NCI-H1105 (cell line): ENCODE data around the gene CADPS2.

ENCODE experiments used
- DNase-seq: peaks from one replicate; lab custom pipeline; 2025; lab: John Stamatoyannopoulos, UW

The CADPS2 gene

DNA sequence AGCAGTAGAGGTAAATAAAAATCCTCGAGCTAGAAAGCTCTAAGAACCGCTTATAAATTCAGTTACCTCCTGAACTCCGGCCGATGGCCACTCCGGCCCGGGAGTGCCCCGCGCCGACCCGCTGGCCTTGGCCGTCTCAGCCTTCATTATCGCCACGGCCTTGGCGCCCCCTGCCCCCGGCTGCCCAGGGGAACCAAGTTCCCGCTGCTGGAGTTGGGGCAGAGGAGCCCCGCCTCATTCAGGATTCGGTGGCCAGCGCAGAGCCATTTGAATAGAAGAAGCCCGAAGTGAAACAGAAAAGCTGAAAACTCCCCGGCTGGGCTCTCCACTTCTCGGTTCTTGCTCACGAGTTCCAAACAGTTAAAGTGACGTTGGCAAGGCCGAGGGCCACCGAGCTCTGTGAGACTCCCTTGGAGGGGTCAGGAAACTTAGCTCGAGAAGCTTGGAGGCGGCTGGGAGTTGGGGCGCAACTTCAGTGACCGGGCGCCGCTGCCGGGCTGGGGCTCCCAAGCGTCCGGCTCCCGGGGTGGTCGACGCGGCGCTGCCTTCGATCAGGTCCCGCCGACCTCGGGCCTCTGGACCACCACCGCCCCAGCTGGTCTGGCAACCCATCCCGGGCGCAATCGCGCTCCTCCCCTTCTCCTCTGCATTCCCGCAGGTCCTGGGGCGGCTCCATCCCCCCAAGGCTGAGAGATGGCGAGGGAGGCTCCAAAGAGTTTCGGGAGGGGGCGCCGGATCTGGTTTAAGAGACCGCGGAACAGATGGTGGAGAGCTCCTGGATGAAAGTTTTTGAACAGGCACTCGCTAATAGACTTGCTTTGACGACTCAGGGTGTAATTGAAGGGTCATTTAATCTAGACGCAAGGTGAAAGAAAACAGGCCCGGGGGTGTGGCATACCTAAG lies 575.9 kb downstream of the CADPS2 start:
- DNase-seq = no peak

DNA sequence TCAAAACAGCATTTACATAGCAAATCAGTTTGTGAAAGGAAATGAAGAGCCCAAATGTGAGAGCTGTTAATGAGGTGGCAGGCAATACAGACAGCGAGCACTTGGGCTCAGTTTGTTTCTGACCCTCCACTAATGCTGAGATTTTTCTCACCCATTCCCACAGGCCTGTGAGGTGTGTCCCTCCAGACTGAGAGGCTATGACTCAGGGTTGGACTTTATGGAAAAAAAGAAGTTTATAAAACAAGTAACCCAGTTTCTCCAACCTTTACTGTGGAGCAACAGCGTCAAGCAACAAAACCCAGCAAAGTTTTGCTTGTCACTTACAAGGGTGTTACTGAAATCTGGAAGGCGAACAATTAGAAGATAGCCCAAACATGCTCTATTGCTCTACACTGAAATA lies 576.8 kb downstream of the CADPS2 start:
- no peak for DNase-seq

DNA sequence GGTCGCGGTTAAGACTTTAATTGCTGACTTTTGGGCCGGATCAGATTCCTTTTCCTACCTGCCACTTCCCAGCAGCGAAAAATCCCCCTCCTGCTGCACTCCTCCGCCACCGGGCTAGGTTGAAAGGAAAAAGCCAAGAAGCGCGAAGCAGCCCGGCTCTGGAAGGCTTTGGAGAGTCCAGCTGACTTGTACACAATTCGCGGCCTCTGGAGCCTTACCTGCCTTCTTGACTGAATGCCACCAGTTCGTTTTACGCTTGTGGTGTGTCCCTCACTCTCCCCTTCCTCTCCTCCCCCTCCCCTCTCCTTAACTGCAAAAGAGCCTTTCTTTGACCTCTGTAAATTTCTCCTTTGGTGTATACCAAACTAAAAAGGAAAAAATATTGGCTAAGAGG lies 579.0 kb downstream of the CADPS2 start:
- no peak for DNase-seq

DNA sequence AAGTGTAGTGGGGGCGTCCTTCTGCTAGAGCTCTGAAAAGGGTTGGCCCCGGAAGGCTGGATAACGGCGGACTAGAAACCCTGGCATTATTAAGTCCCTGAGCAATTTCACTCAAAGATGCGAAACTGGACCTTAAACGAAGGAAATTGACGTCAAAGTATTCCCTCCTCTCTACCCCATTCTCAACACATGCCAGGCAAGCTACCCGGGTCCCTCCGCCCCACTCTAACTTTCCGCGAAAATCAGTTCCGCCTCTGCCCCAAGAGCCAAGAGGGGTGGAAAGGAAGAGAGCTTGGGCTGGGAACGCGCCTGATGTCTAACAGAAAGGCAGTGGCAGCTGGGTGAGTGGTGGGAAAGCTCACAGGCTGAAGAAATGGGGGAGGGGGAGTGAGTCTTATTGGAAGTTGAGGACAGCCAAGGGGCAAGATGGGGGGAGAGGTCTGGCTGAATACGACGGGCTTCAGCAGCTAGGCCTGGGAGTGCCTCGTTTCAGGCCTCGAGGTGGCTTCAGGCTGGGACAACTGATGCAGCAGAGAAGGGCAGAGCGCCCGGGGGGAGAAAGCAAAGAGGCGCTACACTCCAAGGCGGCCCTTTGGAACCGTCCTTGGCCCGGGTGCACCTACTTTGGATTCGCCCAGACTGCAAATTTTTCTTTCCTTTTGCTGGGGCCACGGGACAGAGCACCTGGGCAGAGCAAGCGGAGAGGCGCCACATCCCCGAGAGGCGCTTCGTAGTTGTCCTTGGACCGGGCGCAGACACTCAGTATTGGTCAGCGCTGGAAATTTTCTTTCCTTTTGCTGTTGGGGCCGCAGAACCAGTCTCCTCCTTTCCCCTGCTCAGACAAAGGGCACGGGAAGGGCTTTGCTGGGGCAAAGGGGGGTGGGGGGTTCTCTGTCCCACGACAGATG lies 579.7 kb downstream of the CADPS2 start:
- DNase-seq = no peak

DNA sequence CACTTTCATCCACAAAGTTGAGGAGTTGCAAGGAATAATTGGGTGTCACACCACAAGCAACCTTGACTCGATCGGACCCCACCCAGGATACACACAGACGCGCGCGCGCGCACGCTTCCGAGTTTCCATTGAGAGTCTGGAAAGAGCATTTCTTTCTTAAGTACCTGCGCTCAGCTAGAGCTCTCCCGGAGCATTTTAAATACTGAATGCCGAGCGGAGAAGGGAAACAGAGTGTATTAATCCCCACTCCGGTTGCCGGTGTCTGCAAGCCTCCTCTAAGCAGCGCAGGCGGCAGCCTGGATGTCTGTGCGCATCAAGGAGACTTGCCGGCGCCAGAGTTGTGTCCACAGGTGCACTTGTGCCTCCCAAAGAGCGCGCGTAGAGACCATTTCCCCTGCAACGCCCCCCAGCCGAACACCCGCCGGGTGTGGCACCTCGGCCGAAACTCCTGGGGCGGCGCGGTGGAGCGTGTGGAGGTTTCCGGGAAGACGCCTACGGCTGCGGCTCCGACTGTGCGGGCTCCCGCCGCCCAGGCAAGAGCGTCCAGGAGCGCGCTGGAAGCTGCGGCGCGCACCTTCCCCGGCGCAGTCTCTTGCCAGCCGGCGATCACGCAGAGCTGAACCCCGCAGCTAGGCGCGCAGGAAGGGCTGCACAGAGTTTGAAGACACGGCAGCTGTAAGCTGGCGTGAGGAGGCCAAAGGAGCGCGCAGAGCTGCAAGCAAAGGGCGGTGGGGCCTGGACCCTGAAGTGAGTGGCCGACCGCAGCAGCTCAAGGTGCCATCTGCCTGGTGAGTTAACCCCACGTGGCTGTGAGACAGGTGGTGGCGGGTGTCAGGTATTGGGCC lies 580.6 kb downstream of the CADPS2 start:
- DNase-seq = peak; percentile 46

DNA sequence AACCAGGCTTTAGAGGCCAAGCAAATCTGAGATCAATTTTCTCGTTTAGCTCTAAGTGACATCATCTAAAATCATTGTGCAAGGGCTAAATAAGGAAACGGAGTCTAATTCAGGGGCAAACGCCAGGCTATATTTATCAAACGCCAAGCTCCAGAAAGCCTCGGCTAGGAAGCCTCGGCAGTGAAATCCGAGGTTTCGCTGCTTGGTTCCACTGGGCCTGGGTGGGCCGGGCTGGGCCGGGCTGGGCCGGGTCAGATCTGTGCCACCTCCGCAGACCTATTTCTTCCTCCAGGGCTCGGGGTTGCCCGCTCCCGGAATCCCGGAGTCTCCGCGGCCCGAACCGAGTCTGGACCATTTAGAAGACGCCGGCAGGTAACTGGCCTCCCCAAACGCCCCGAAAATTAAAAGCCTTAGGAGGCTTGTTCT lies 581.3 kb downstream of the CADPS2 start:
- peak; percentile 46 for DNase-seq

DNA sequence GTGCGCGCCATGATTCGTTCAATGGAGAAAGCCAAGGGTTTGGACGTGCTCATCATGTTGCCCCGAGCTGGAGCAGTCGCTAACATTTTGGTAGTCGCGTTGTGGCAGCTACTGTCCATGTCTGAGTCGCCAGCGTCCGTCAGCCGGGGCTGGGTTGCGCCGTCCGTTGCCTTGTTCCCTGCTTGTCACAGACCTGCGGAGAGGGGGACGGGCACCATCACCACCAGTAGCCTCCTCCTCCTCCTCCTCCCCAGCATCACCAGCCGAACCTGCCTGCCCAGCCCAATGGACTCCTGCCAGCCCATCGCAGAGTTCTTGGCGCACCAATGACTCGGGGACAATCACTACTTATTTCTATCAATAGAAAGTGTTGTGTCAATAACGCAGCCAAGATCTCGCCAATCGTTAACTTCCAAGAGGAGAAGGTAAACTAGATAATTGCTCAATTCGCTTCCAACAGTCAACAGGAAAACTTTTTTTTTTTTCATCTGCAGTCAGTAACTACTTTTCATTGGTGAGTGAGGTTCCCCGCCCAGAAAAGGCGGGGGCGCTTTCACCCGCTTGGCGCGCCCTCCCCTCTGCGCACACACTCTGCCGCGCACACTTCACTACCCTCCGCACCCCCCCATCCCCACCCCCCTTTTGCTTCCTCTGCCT lies 581.8 kb downstream of the CADPS2 start, which contains the start of gene FEZF1:
FEZF1 (minus strand) TSS at position 432 of the 657 bp plus-strand sequence; CDS start at position 119, 313 bp downstream.
- peak; percentile 46 for DNase-seq

DNA sequence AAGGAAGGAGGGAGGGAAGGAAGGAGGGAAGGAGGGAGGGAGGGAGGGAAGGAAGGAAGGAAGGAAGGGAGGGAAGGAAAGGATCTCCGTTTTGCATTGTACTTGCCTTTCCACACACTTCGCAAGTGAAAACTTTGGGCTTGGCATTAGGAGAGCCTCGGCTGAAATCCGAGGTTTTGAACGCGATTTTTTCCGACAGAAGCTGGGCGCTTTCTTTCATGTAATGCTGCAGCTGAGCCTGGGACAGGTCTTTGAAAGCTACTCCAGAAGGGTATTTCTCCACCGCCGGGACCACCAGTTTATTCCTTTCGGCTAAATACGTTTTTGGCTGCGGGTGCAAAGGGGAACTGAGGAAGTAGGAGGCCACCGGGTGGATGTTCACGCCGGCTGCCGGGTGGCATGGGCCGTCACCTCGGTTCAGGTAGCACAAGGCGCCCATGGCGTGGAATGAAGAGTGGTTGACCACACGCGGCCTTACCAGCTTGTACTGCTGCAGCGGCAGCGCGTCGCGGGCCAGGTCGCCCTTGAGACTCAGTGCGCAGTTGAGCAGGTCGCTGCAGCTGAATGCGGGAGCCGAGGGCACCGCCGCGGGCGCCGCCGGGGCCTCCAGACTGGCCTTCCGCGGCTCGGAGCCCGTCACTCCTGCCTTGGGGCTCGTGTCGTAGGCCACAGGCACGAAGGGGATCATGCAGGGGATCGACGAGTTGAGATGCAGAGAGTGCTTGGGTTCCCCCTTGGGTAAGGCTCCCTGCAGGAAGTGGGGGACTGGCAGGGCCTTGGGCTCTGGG lies 582.5 kb downstream of the CADPS2 start:
- DNase-seq = no peak

DNA sequence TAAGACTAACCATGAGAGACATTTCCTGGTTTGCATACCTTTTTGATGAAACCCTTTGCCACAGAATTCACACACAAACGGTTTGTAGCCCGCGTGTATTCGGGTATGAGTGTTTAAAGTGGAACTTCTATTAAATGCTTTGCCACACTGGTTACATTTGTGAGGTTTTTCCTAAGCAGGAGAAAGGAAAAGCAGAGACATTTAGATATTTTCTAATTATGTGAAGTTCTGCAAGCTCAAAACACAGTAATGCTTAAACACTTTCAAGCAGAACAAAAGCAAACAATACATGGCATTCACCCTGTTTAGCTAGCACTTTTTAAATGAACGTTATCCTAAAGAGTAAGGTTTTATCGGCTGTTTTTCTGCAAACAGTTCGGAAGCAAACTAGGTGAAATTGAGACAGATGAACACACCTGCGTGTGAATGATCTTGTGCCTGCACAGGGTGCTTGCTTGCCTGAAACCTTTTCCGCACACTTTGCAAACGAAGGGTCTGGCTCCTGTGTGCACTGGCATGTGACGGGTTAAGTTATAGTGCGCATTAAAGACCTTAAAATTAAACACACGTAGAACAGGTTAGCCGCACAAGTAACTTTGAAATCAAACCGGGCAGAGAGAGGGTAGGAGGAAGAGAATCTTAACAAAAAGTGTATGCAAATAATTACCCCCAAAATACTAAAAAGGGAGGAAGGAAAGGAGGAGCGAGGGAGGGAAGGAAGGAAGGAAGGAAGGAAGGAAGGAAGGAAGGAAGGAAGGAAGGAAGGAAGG lies 583.3 kb downstream of the CADPS2 start:
- DNase-seq = no peak

DNA sequence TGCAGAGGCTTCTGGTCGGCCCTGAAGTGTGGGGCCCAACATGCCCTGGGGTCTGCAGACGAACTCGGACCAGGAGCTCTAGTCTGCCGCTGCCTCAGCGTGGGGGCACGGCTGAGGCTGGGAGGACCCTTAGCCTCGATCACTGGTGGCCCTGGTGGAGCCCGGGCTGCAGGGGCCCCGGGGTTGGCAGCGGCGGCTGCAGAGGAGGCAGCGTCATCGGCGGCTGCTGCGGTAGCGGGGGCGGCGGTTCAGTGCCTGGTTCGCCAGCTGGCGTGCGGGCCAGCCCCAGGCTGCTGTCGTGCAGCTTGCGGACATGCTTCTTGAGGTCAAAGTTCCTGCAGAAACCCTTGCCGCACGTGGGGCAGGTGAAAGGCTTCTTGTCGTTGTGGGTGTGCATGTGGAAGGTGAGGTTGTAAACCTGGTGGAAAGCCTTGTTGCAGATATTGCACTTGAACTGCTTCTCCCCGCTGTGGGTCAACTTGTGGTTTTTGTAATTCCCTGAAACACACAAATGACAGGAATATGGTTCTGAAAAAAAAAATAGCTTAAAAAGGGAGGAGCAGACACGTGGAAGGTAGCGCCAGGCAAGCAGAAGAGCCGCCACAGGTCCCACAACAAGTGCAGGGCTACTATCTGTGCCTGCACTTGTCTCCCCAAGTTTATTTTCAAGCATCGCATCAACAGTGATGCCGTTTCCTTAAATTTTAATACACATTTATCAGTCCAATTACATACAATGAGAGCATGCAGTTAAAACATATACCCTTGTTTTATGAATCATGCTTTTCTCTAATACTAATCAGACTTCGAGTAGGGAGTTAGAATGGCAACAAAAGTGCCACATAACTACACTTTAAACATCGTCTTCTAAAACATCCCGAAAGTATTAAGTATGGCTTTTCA lies 584.2 kb downstream of the CADPS2 start:
- DNase-seq = no peak

DNA sequence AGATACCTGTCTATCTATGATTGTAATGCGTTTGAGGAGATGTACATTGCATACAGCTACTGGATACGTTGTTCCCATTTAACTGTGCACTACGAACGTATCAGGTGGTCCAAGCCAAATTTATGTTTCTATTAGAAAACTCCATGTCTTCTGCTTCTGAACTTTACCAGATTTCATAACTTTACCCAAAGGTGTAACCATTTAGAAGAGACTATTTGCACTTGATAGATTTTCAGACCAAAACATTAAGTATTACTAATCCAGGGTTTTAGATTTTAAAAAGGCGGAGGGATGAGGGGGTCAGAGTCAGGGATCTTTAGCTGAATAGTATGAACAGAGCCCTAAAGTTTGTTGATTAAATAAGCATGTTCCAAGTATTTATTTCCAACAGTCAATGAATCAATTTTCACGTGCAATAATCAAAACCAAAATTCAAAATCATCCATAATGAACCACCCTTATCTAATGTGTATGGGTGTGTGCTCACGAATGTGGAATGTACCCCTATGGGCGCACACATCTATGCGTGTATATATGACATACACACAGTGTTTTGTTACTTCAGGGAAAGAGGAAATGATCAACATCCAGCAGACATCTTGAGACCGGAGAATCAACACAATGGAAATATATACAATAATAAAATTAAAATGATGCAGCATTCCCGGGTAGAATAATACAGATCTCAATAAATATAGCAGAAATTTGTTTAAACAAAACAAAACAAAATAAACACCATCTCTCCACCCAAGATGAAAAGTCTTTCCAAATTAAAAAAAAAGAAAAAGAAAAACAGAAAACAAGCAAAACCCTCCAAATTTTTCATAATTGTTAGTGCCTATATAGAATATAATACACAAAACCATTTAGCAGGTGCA lies 585.1 kb downstream of the CADPS2 start:
- DNase-seq = no peak

DNA sequence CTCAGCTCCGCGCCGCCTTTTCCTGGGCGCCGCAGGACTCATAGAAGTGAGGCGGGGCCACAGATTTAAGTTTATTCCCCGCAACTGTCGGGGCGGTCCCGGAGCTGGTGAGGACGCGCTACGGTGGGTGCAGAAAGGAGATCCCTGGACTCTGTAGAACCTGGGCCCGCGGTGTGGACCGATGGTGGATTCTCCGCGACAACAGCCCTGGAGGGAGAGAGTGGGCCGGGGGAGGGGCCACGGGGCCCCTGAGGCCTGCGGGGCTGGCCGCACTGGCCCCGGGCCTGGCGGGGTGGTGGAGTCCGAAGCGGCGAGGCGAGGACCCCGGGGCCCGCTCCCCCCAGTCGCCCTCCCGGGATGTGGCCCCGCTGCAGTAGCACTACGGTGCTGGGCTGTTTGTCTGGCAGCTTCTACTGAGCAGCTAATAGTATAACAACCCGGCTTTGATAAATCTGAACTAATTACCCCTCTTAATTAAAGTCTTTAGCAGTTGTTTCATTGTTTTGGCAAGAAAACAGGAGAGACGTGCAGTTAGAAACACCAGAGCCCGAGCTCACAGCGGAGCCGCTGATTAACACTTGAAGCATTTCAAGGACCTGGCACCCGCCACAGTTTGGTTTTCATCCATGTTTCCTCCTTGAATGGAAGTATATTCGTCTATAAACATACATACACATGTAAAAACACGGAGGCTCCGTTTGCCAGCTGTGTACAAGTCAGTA lies 585.9 kb downstream of the CADPS2 start:
- DNase-seq = peak; percentile 75

DNA sequence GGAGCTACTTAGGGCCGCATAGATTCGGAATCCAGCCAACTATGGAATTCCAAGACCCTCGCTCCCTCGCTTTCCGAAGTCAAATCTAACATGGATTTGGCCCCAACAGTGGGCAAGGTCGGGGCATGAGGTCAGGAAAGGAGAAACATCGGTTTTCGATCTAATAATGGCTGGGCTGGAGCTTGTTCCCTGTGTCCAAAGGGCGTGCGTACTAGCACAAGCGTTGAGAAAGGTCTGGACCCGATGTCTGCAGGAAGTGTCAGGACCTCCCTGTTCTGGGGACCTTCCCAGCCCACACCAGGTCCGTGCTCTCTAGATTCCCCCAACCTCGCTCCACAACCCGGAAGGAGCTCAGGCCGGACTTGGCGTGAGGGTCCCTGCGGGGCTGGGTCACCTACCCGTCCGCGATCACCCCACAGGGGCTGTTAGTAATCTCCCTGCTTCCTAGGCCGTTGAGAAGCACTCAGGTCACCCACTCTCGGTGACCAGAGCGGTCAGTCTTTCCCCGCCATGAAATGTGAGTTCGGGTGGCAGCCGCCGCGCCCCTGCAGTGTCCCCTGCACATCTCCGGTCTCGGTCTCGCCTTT lies 586.5 kb downstream of the CADPS2 start:
- DNase-seq = no peak

DNA sequence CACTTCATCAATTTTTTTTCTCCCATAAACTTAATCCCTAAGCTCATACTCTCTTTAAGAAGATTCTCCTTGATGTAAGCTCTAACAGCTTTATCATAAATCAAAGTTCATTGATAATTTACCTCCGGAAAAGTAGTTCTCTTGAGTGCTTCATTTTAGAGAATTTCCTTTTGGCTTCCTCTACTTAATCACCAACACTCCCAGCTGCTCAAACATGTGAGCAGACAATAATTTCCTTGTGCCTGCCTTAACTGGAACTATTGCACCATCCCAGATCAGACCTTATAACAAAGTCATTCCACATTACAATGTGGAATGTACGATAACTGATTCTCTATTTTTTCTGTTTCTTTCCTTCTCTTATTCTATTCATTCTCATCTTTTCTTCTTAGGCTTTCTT lies 587.6 kb downstream of the CADPS2 start:
- DNase-seq = no peak

DNA sequence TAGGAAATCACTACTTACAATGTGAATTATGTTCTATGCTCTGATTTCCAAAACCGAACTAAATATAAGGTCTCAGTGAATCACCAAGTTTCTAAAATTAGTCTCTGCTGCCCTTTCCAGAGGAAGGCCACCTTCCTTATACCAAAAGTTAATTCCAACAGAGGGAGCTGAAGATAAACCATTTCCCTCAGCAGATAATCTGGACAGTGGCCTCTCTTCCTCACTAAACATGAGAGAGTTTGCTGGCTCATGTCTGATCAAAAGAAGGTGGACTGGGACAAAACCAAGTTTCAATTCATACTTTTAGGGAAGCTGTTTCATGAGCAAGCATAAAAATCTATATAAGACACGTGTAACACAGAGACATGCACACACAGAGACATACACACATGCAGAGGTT lies 588.1 kb downstream of the CADPS2 start:
- no peak for DNase-seq

DNA sequence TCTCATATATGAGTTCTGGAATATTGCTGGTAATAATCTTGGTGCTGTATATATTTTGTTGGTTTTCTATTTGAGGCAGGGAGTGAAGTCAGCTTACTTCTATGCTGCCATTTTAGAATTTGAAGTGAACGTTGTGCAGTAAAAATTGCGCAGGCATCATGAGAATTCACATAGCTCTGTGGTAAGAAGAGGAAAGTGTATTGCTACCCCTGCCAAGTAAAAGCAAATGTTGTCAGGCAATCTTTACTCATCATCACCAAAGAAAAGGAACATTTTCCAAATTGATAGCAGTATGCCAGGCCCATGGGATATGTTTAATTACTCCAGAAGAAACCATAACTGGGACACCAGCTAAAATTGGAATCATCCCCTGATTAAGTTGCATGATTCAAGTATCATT lies 595.1 kb downstream of the CADPS2 start:
- no peak for DNase-seq

DNA sequence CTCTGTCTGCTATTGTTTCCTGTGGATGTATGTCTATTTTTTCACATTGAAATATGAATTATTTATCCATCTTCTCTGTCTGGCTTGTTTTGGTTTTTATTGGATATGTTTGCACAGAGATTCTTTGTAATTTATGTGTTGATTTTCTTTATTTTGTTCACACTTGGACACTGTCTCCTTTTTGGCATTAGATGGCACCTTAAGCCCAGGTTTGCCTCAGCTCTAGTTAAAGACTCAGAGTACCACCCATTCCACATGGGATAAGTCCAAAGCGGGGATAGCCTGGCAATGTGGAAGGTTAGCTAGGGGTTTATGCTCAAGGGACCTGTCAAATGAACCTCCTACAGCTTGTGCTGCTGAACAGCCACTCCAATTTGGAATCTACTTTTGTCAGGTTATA lies 595.8 kb downstream of the CADPS2 start:
- DNase-seq = no peak
